T follicular helper cell (primary cell): ENCODE results near the gene PPFIA4.
"Not testable (repeated sequence)": the region's sequence is repeated elsewhere in the genome, so short reads cannot be mapped to it uniquely, and the experiment has no call there.

Experiments used
- DNase-seq: peaks from one replicate; pipeline ENCODE4 v3.0.0-alpha.2; 2020; ENCODE audit warnings: low read depth

Gene PPFIA4

GRCh38 chr1:203017061-203017460, 9.2 kb upstream of the PPFIA4 start:
- no peak for DNase-seq

- DNase-seq: no peak
Observed at GRCh38 chr1:203017692-203018091, 8.6 kb upstream of the PPFIA4 start.

GRCh38 chr1:203022855-203023254, 3.4 kb upstream of the PPFIA4 start:
- not testable (repeated sequence) for DNase-seq

- DNase-seq: no peak
Observed at GRCh38 chr1:203025686-203026030, 633 bp upstream of the PPFIA4 start.

- peak; percentile 6 for DNase-seq
Observed at GRCh38 chr1:203026666-203027663, 674 bp downstream of the PPFIA4 start.

- no peak for DNase-seq
Observed at GRCh38 chr1:203028067-203028783, 1.9 kb downstream of the PPFIA4 start.

- DNase-seq: no peak
Observed at GRCh38 chr1:203028784-203029553, 2.7 kb downstream of the PPFIA4 start.

- DNase-seq: no peak
Observed at GRCh38 chr1:203031467-203031866, 5.2 kb downstream of the PPFIA4 start.

- DNase-seq: no peak
Observed at GRCh38 chr1:203033287-203033686, 7.0 kb downstream of the PPFIA4 start.

- DNase-seq: no peak
Observed at GRCh38 chr1:203033917-203034316, 7.6 kb downstream of the PPFIA4 start.

- DNase-seq: no peak
Observed at GRCh38 chr1:203034422-203035110, 8.3 kb downstream of the PPFIA4 start.

- no peak for DNase-seq
Observed at GRCh38 chr1:203035111-203036000, 9.1 kb downstream of the PPFIA4 start.

- no peak for DNase-seq
Observed at GRCh38 chr1:203036135-203036534, 9.8 kb downstream of the PPFIA4 start.

- DNase-seq: no peak
Observed at GRCh38 chr1:203036537-203036936, 10.2 kb downstream of the PPFIA4 start.

GRCh38 chr1:203037509-203038190, 11.4 kb downstream of the PPFIA4 start:
- DNase-seq: no peak

GRCh38 chr1:203038217-203038741, 12.0 kb downstream of the PPFIA4 start:
- DNase-seq: no peak

- peak; percentile 44 for DNase-seq
Observed at GRCh38 chr1:203038891-203039608, 12.8 kb downstream of the PPFIA4 start.

GRCh38 chr1:203039609-203040512, 13.6 kb downstream of the PPFIA4 start:
- no peak for DNase-seq
